Thoracic aorta (tissue), 2 donors: Measurements from ENCODE around the gene GRB10. TPM values are rescaled to one million over a fixed set of nuclear protein-coding genes. Genes with fewer than 3 reads are reported as not detected.

Source experiments
- ATAC-seq: fragments of 150-250 bp; one replicate; pipeline ENCODE4 v1.8.0; 2017; ENCODE audit warnings: low read depth; ENCODE audit not compliant: insufficient number of reproducible peaks, low FRiP score
- DNase-seq: peaks from one replicate; pipeline ENCODE4 v3.0.0-alpha.2; 2020; ENCODE audit warnings: low spot score
- H3K27ac ChIP-seq, 2 donors: fragments of 200-600 bp; sonication (generic); 1 replicate in 1 of 2; 2 replicates in 1 of 2; pipeline ENCODE4 v1.5.1; 2016; ENCODE audit warnings: mild to moderate bottlenecking in 2 of 2, moderate library complexity in 2 of 2
- H3K27me3 ChIP-seq: fragments of 200-600 bp; sonication (generic); replicated peaks from 2 replicates; pipeline ENCODE4 v1.6.0; 2016; ENCODE audit warnings: mild to moderate bottlenecking; ENCODE audit not compliant: insufficient read depth
- H3K36me3 ChIP-seq: fragments of 200-600 bp; sonication (generic); one replicate; pipeline ENCODE4 v1.5.1; 2016
- H3K4me1 ChIP-seq, 2 donors: fragments of 200-600 bp; sonication (generic); 1 replicate in 1 of 2; 2 replicates in 1 of 2; pipeline versions ENCODE4 v1.5.1 to v1.6.0; 2016; ENCODE audit warnings: low read depth in 2 of 2, mild to moderate bottlenecking in 1 of 2; ENCODE audit not compliant: control insufficient read depth in 1 of 2
- H3K4me3 ChIP-seq: fragments of 200-600 bp; sonication (generic); 2 replicates; pipeline ENCODE4 v1.5.1; 2016; ENCODE audit warnings: mild to moderate bottlenecking
- H3K9me3 ChIP-seq: fragments of 200-600 bp; sonication (generic); 2 replicates; pipeline ENCODE4 v1.5.1; 2016
- total RNA-seq, 2 donors: library from RNA; depleted of rRNA; stranded (reverse); fragments of >200 nt; gene quantifications; one replicate each; pipeline versions ENCODE4 v1.1.0 to v1.2.3, GENCODE V29; 2016
- TF ChIP-seq, protein P1 (sequence below): fragments of 200-600 bp; sonication (generic); IDR thresholded peaks from one replicate; pipeline ENCODE4 v1.5.1; 2019; ENCODE audit warnings: antibody characterized with exemption

The GRB10 gene
- 100 to 1,000 TPM in 1 of 2 donors, 10 to 100 TPM in 1; 59.2 to 104 TPM for total RNA-seq

DNA sequence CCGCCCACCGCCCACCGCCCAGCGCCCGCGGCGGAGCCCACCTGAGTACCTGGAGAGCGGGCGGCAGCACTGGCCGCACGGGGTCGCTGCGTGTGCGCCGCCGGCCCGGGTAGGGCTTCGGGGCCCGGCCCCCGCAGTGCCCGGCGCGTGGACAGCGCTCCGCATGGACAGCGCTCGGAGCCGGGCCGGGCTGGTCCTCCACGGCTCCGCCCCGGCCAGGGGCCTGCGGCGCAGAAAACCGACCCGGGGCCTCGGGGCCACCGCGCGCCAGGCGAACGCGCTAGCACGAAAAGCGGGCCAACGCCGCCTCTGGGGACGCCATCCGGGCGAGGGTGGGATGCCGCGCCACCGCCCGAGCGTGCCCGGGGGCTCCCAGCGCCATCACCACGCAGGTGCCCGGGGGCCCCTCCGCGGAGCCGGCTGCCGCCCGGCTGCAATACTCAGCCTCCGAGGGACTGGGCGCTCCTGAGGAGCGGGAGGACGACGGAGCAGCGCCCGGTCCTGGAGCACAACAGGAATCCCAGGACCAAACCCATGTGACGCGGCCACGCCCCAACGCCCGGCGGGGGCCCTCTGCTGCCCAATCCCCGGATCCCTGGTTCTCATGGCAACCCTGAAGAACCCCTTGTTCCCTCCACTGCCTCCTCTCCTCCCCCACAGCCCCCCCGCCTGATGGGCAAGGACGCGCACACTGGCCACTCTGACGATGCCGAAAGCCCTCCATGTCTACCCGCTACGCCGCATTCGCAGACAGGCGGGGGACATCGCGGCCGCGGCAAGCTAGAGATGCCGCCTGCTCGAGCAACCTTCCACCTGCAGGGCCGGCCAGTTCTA lies at the start of gene GRB10:
TSS of gene GRB10 (minus strand) at position 522 of the 834 bp plus-strand sequence. CDS start 50,574 bp downstream, outside the sequence.
- Histone ChIP-seq H3K36me3 (no peaks in the 10 kb centered on the region), H3K4me3 (peak within 1 kb of the TSS; percentile 65), H3K9me3 (no peaks in the 10 kb centered on the region), H3K27ac (no peak within 1 kb of the TSS), H3K27me3 (no peaks in the 10 kb centered on the region), H3K4me1 (peaks cover 2 to 25% of the 10 kb centered on the region in 2 donors)
- DNase-seq: no peak
- peak; percentile 26 for ATAC-seq
- TF ChIP-seq, protein P1, sequence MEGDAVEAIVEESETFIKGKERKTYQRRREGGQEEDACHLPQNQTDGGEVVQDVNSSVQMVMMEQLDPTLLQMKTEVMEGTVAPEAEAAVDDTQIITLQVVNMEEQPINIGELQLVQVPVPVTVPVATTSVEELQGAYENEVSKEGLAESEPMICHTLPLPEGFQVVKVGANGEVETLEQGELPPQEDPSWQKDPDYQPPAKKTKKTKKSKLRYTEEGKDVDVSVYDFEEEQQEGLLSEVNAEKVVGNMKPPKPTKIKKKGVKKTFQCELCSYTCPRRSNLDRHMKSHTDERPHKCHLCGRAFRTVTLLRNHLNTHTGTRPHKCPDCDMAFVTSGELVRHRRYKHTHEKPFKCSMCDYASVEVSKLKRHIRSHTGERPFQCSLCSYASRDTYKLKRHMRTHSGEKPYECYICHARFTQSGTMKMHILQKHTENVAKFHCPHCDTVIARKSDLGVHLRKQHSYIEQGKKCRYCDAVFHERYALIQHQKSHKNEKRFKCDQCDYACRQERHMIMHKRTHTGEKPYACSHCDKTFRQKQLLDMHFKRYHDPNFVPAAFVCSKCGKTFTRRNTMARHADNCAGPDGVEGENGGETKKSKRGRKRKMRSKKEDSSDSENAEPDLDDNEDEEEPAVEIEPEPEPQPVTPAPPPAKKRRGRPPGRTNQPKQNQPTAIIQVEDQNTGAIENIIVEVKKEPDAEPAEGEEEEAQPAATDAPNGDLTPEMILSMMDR: no peak

DNA sequence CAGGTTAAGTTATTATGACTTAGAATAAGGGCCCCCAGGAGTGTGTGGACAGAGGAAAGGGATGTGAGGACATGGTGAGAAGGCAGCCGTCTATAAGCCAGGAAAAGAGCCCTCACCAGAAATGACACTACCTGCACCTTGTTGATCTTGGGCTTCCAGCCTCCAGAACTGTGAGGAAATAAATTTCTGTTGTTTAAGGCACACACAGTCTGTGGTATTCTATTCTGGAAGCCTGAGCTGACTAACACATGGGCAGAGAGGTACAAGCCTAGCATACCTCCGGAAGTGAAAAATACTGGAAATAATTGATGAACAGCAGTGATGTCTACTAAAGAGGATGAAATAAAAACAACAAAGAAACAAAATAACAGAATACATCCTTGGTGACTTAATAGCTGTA lies 46.1 kb upstream of the GRB10 start:
- no peaks in the 10 kb centered on the region for H3K36me3 ChIP-seq
- TF ChIP-seq, protein P1: no peak
- no peaks in the 10 kb centered on the region for H3K27me3 ChIP-seq
- H3K4me1 ChIP-seq: no peaks in the 10 kb centered on the region
- no peak overlapping the region for H3K4me3 ChIP-seq
- no peak for ATAC-seq
- no peak overlapping the region for H3K27ac ChIP-seq
- H3K9me3 ChIP-seq: no peaks in the 10 kb centered on the region
- no peak for DNase-seq

DNA sequence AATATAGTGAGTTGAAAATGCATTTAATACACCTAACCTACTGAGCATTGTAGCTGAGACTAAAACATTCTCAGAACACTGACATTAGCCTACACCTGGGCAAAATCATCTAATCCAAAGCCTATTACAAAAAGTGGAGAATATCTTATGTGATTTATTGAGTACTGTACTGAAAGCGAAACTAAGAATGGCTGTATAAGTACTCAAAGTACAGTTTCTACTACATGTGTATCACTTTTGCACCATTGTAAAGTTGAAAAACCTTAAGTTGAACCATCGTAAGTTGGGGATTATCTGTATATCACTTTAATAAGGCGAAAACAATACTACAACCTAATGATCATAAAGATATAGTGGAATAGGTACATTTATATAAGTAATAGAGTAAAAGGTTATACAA lies 45.4 kb upstream of the GRB10 start:
- no peaks in the 10 kb centered on the region for H3K4me1 ChIP-seq
- DNase-seq (no peak), ATAC-seq (no peak)
- H3K27ac ChIP-seq: no peak overlapping the region
- H3K27me3 ChIP-seq: no peaks in the 10 kb centered on the region
- H3K9me3 ChIP-seq: no peaks in the 10 kb centered on the region
- TF ChIP-seq, protein P1: no peak
- no peaks in the 10 kb centered on the region for H3K36me3 ChIP-seq
- H3K4me3 ChIP-seq: no peak overlapping the region

DNA sequence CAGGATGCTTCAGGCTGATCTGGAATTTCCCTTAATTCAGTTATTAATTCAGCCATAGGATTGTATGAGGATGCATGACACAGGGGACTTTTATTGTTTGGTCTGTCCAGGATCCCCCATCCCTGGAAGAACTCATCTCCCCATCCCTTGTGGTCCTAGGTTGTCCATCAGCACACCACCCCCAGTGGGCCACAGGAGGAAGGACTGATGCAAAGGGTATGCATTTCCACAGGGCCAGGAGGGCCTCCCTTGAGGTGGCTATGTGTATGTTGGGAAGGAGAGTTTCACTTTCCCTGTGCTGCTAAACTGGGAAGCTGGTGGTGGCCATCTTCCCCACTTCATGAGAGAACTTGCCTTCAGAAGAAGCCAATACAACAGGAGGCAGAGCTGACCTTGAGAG lies 44.6 kb upstream of the GRB10 start:
- H3K4me3 ChIP-seq: no peak overlapping the region
- H3K27ac ChIP-seq: no peak overlapping the region
- DNase-seq (no peak), ATAC-seq (no peak)
- no peaks in the 10 kb centered on the region for H3K27me3 ChIP-seq
- TF ChIP-seq, protein P1: no peak
- H3K4me1 ChIP-seq: no peaks in the 10 kb centered on the region
- H3K9me3 ChIP-seq: no peaks in the 10 kb centered on the region
- H3K36me3 ChIP-seq: no peaks in the 10 kb centered on the region

DNA sequence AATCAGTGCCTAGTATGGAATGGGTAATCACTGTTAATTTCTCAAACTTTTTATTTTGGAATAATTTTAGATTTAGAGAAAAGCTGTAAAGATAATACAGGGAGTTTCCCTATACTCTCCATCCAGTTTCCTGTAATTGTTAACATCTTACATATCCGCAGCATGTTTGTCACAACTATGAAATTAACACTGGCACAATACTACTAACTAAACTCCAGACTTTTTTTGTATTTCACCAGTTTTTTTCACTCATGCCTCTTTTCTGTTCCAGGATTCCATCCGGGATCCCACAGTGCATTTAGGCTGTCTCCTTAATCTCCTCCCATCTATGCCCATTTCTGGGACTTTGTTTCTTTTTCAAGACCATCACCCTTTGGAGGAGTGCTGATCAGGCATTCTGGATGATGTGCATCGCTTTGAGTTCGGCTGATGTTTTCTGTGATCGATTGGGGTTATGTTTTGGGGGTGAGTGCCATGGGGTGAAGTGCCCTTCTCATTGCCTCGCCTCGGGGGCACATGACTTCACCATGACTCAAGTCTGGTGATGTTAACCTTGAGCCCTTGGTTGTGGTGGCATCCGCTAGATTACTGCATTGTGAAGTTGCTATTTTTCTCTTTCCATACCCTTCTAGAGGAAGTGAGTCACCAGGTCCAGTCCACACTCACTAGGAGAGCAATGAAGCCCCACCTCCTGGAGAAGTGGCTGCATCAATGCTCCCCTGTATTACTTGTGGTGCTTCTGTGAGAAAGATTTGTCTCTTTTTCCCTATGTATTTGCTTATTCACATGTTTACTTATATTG lies 43.9 kb upstream of the GRB10 start:
- no peak overlapping the region for H3K4me3 ChIP-seq
- H3K27ac ChIP-seq: no peak overlapping the region
- no peaks in the 10 kb centered on the region for H3K27me3 ChIP-seq
- no peaks in the 10 kb centered on the region for H3K9me3 ChIP-seq
- H3K36me3 ChIP-seq: no peaks in the 10 kb centered on the region
- ATAC-seq: peak; percentile 25
- no peaks in the 10 kb centered on the region for H3K4me1 ChIP-seq
- TF ChIP-seq, protein P1: no peak
- DNase-seq: no peak
